HG02981 (cell line): ENCODE results near the gene CLUH.

Experiments
- ATAC-seq: cut with Tn5 transposase; IDR thresholded peaks from one replicate; pipeline ENCODE4 v1.9.1; 2021; ENCODE audit warnings: mild to moderate bottlenecking, moderate library complexity; ENCODE audit not compliant: unreplicated experiment

The CLUH gene, protein sequence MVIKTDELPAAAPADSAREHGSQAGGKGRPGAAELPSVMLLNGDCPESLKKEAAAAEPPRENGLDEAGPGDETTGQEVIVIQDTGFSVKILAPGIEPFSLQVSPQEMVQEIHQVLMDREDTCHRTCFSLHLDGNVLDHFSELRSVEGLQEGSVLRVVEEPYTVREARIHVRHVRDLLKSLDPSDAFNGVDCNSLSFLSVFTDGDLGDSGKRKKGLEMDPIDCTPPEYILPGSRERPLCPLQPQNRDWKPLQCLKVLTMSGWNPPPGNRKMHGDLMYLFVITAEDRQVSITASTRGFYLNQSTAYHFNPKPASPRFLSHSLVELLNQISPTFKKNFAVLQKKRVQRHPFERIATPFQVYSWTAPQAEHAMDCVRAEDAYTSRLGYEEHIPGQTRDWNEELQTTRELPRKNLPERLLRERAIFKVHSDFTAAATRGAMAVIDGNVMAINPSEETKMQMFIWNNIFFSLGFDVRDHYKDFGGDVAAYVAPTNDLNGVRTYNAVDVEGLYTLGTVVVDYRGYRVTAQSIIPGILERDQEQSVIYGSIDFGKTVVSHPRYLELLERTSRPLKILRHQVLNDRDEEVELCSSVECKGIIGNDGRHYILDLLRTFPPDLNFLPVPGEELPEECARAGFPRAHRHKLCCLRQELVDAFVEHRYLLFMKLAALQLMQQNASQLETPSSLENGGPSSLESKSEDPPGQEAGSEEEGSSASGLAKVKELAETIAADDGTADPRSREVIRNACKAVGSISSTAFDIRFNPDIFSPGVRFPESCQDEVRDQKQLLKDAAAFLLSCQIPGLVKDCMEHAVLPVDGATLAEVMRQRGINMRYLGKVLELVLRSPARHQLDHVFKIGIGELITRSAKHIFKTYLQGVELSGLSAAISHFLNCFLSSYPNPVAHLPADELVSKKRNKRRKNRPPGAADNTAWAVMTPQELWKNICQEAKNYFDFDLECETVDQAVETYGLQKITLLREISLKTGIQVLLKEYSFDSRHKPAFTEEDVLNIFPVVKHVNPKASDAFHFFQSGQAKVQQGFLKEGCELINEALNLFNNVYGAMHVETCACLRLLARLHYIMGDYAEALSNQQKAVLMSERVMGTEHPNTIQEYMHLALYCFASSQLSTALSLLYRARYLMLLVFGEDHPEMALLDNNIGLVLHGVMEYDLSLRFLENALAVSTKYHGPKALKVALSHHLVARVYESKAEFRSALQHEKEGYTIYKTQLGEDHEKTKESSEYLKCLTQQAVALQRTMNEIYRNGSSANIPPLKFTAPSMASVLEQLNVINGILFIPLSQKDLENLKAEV (N-terminal part only)

GRCh38 chr17:2711608-2712299, at the start of gene CLUH:
CLUH (minus strand) TSS chr17:2711764; CDS start chr17:2711661, 103 bp downstream.
- ATAC-seq: peak; percentile 61

DNA sequence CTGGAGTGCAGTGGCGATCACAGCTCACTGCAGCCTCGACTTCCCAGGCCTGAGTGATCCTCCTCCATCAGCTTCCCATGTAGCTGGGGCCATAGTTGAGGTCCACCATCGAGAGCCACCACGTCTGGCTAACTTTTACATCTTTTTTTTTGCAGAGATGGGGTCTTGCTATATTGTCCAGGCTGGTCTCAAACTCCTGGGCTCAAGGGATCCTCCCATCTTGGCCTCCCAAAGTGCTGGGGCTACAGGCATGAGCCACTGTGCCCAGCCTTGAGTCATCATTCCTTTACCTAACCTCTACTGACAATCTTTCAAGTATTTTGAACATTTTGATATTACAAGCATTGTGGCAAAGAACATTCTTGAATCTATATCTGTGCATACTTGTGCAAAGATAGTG, 47.3 kb upstream of the CLUH start:
- ATAC-seq: no peak

GRCh38 chr17:2755891-2756724, 44.5 kb upstream of the CLUH start:
- ATAC-seq: no peak

DNA sequence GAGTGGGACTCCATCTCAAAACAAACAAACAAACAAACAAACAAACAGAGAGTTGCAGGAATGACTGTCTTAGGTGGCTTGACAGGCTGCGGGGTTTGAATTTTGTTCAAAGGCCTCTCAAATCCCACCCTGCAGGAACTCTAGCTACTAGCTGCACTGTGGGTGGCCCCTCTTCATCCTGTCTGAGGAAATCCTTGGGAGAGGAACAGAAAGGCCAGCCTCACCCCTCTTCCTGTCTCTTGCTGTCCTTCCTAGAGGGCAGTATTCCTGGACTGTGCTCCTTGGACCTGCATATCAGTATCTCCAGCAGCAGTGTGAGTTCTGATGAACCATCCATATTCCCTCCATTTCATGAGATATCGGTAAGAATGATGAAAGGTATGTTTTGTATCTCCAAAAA, 39.9 kb upstream of the CLUH start:
- ATAC-seq: no peak

DNA sequence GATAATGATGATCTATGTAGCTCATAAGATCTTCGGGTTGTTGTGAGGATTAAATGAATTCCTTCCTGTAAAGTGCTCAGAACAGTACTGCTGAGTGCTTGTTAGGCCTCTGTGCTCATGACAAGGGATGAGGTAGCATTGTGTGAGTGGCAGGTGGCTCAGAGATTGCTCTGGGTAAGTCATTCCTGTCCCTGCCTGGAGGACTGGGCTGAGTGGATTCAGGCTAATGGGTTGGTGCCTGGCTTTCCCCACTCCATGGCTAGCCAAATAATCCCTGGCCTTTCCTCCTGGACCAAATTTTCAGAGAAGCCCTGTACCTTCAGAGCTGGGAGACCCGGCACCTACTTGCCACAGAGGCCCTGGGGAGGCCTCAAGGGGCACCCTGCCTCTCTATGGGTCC, 39.2 kb upstream of the CLUH start:
- ATAC-seq: no peak

- no peak for ATAC-seq
These were observed 38.2 kb upstream of the CLUH start for GRCh38 chr17:2749784-2750181.

- ATAC-seq: no peak
These were observed 37.7 kb upstream of the CLUH start, which contains the start of gene CCDC92B for GRCh38 chr17:2749058-2749783. CCDC92B (minus strand) TSS chr17:2749652; CDS start chr17:2735145, 14,507 bp downstream.

DNA sequence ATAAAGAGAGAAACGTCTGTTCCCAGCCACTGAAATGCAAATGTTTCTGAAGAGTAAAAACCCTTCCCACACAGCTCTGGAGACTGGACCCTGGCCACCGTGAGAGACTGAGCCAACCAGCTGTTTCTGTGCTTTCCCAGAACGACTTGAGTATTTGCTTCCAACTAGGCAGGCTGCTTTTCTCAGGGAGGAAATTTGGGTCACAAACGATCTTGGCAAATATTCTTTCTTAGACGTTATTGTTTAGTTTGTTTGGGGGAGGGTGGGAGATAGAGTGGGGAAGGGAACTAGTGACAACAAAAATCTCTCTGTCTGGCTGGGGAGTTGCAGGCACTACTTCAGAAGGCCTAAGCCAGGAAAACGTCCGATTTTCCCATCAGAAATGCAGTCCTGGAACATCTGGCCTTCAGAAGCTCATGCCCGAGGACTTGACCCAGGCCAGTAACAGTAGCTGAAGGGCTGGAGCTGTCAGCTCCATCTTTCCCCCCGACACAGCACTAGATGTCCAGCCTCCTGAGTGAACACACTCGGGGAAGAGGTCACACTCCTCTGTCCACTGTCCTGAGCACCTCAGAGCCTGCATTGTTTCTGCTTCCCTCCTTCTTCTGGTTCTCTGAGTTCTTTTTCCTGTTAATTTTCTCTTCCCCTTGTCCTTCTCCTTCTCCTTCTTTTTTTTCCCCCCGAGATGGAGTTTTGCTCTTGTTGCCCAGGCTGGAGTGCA, 33.9 kb upstream of the CLUH start:
- ATAC-seq: no peak

GRCh38 chr17:2737693-2738092, 26.1 kb upstream of the CLUH start:
- ATAC-seq: no peak

- no peak for ATAC-seq
These were observed 25.4 kb upstream of the CLUH start for GRCh38 chr17:2736956-2737355.

GRCh38 chr17:2735896-2736295, 24.3 kb upstream of the CLUH start:
- ATAC-seq: no peak

- no peak for ATAC-seq
These were observed 23.4 kb upstream of the CLUH start for GRCh38 chr17:2734939-2735338.

- no peak for ATAC-seq
These were observed 20.2 kb upstream of the CLUH start for GRCh38 chr17:2731807-2732206.

DNA sequence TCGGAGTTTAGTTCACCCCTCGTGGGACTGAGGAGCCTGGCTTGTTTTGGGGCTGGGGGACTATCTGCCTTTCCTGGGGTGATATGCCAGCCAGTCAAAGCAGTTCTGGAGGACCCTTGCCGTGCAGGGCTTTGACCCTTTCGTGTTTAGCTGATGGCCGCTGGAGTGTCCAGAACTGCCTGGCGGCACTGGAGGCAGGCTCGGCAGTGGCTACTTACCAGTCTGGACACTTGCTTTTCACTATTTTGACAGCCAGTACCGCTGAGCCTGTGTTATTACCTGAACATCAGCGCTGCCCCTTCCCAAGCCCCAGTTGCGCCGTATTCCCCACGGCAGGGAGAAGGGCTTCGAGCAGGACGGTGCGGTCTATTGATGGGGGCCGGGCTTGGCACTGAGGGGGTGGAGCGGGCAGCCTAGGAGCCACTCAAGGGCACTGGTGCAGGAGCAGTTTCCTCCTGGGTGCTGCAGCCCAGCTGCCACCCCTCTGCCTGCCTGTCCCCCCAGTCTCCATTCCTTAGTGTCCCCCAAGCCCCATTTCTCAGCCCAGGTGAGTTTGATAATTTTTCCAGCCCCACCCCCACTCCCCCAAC, 19.3 kb upstream of the CLUH start:
- ATAC-seq: no peak

- no peak for ATAC-seq
These were observed 13.2 kb upstream of the CLUH start for GRCh38 chr17:2724784-2725164.

DNA sequence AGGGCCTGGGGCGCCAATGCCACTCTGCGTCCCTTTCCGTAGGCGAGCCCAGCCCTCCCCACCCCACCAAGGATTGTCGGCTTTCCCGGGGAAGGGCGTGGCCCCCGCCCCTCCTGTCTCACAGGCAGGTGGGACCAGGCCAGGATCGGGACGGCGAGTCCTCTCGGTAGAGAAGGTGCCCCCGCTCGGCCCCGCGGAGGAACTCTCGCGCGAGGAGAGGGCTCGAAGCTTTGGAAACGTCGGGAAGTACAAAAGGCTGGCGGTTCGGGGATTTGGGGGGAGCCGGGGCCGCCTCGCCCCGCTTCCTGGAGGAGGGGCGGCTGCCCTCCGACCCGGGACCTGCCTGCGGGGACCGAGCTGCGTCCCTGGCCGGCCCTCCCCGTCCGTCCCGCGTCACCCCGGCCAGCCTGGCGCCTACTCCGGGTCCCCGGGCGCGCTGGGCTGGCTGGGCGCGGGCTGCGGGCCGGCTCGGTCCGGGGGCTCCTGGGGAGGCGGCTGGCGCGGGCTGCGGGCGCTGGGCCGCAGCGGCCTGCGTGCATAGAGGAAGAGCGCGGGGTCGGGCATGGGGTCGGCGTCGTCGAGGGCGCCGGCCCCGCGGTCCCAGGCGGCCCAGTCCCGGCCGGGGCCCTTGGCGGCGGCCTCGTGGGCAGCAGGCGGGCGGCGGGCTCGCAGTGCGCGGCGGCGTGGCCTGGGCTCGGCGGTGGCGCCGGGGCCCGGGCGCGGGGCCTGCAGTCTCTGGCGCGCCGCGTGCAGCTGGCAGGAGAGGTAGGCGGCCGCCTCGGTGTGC, 12.6 kb upstream of the CLUH start:
- ATAC-seq: no peak

GRCh38 chr17:2723505-2723996, 12.0 kb upstream of the CLUH start:
- no peak for ATAC-seq
